SK-N-SH (cell line): Measurements from ENCODE around the gene STK32C. TPM values are rescaled to one million over a fixed set of nuclear protein-coding genes. Genes with fewer than 3 reads are reported as not detected.

ENCODE experiments used
- CTCF ChIA-PET: fragments of 300-600, 350-600 bp; formaldehyde crosslinking; extraction: SDS; loops from one replicate; lab custom pipeline; 2021; lab: Yijun Ruan, JAX
- POLR2A ChIA-PET: fragments of 350-600 bp; sonication (Branson Sonifier 250); formaldehyde crosslinking; extraction: SDS; loops from one replicate; lab custom pipeline; 2020; ENCODE audit warnings: antibody characterized with exemption, inconsistent platforms; lab: Yijun Ruan, JAX
- DNase-seq: peaks from one replicate; pipeline ENCODE4 v3.0.0; 2012
- H2AFZ ChIP-seq: fragments of 200-600 bp; sonication (generic); 2 replicates; pipeline ENCODE4 v1.8.1; 2016; ENCODE audit warnings: antibody characterized with exemption, mild to moderate bottlenecking, low read depth
- H3F3A ChIP-seq: fragments of 200-600 bp; sonication (generic); replicated peaks from 2 replicates; pipeline ENCODE3; 2016; ENCODE audit warnings: antibody characterized with exemption, mild to moderate bottlenecking; ENCODE audit not compliant: insufficient read depth
- H3K27ac ChIP-seq, 2 experiments: fragments of 200-500 bp in 1 of 2; fragments of 200-600 bp in 1 of 2; sonication (Bioruptor generic) in 1 of 2; sonication (generic), shearing (Covaris generic) in 1 of 2; 2 replicates each; pipeline versions ENCODE4 v1.5.1 to v1.6.1; 2014 to 2016; ENCODE audit warnings: low read depth in 2 of 2, inconsistent platforms in 1 of 2, low read length in 1 of 2, mild to moderate bottlenecking in 1 of 2, mixed read lengths in 1 of 2
- H3K27me3 ChIP-seq: fragments of 200-600 bp; sonication (generic), shearing (Covaris generic); 2 replicates; pipeline ENCODE4 v1.6.1; 2016; ENCODE audit warnings: mixed run types; ENCODE audit not compliant: insufficient read depth
- H3K36me3 ChIP-seq, 2 experiments: fragments of 200-500 bp in 1 of 2; fragments of 200-600 bp in 1 of 2; sonication (Bioruptor generic) in 1 of 2; sonication (generic) in 1 of 2; replicated peaks in 1 of 2; 2 replicates each; pipeline versions ENCODE3 to v1.5.1; 2014 to 2016; ENCODE audit warnings: low read length in 1 of 2, mild to moderate bottlenecking in 1 of 2; ENCODE audit not compliant: insufficient read depth in 2 of 2, control insufficient read depth in 1 of 2
- H3K4me1 ChIP-seq, 2 experiments: fragments of 200-500 bp in 1 of 2; fragments of 200-600 bp in 1 of 2; sonication (Bioruptor generic) in 1 of 2; sonication (generic), shearing (Covaris generic) in 1 of 2; 2 replicates each; pipeline versions ENCODE4 v1.5.1 to v1.6.1; 2014 to 2016; ENCODE audit warnings: low read depth in 1 of 2, low read length in 1 of 2, mixed run types in 1 of 2; ENCODE audit not compliant: insufficient read depth in 2 of 2, control insufficient read depth in 1 of 2
- H3K4me2 ChIP-seq: fragments of 200-600 bp; sonication (generic), shearing (Covaris generic); 2 replicates; pipeline ENCODE4 v1.6.1; 2017; ENCODE audit warnings: mixed run types
- H3K4me3 ChIP-seq, 2 experiments: fragments of 200-500 bp in 1 of 2; fragments of 200-600 bp in 1 of 2; sonication (Bioruptor generic) in 1 of 2; sonication (generic), shearing (Covaris generic) in 1 of 2; 2 replicates each; pipeline versions ENCODE4 v1.5.1 to v1.8.1; 2014 to 2016; ENCODE audit warnings: low read depth in 2 of 2, inconsistent platforms in 1 of 2, low read length in 1 of 2, mild to moderate bottlenecking in 1 of 2, mixed read lengths in 1 of 2, moderate library complexity in 1 of 2
- H3K79me2 ChIP-seq: fragments of 200-600 bp; sonication (generic); 2 replicates; pipeline ENCODE4 v1.8.1; 2017; ENCODE audit warnings: mild to moderate bottlenecking; ENCODE audit not compliant: insufficient read depth
- H3K9ac ChIP-seq: fragments of 200-600 bp; sonication (generic); 2 replicates; pipeline ENCODE4 v1.6.1; 2017; ENCODE audit warnings: mixed run types
- H3K9me2 ChIP-seq: fragments of 200-600 bp; sonication (generic); 2 replicates; pipeline ENCODE4 v1.6.1; 2017; ENCODE audit warnings: mixed run types
- H3K9me3 ChIP-seq: fragments of 200-600 bp; sonication (generic); 2 replicates; pipeline ENCODE4 v1.6.1; 2017; ENCODE audit warnings: mixed run types, mild to moderate bottlenecking, moderate library complexity
- H4K20me1 ChIP-seq: fragments of 200-600 bp; sonication (generic); 2 replicates; pipeline ENCODE4 v1.6.1; 2017; ENCODE audit warnings: mild to moderate bottlenecking, mixed run types; ENCODE audit not compliant: insufficient read depth
- CHD2 ChIP-seq: fragments of 150-350 bp; IDR thresholded peaks from 2 replicates; pipeline ENCODE4 v1.6.1; 2018; ENCODE audit warnings: low read length; ENCODE audit not compliant: partially characterized antibody
- CTCF ChIP-seq: fragments of 200-600 bp; sonication (generic); IDR thresholded peaks from 2 replicates; pipeline ENCODE4 v1.6.1; 2017; ENCODE audit warnings: antibody characterized with exemption, mild to moderate bottlenecking, moderate library complexity
- ELF1 ChIP-seq: IDR thresholded peaks from 2 replicates; pipeline ENCODE4 v1.4.0; 2012
- EP300 ChIP-seq, 2 experiments: IDR thresholded peaks; 2 replicates each; pipeline versions ENCODE4 v1.4.0 to v1.6.1; 2012; ENCODE audit warnings: borderline replicate concordance in 1 of 2, low read depth in 1 of 2, low read length in 1 of 2
- FOSL2 ChIP-seq: IDR thresholded peaks from 2 replicates; pipeline ENCODE4 v1.4.0; 2012; ENCODE audit warnings: low read depth, mild to moderate bottlenecking, moderate library complexity, borderline replicate concordance
- JUND ChIP-seq: IDR thresholded peaks from 2 replicates; pipeline ENCODE4 v1.4.0; 2012
- MEF2A ChIP-seq: IDR thresholded peaks from 2 replicates; pipeline ENCODE4 v1.4.0; 2012; ENCODE audit warnings: low read depth, borderline replicate concordance
- MXI1 ChIP-seq: IDR thresholded peaks from 2 replicates; pipeline ENCODE4 v1.6.1; 2012; ENCODE audit warnings: mild to moderate bottlenecking, low read depth, low read length, improper control_type of control experiment
- NFIC ChIP-seq: IDR thresholded peaks from 2 replicates; pipeline ENCODE4 v1.4.0; 2012; ENCODE audit warnings: borderline replicate concordance
- NRF1 ChIP-seq: IDR thresholded peaks from 2 replicates; pipeline ENCODE4 v1.6.1; 2012; ENCODE audit warnings: low read depth, mild to moderate bottlenecking, low read length
- POLR2AphosphoS5 ChIP-seq: IDR thresholded peaks from 2 replicates; pipeline ENCODE4 v1.6.1; 2012; ENCODE audit warnings: low read depth, low read length
- REST ChIP-seq: IDR thresholded peaks from 2 replicates; pipeline ENCODE4 v1.6.1; 2012; ENCODE audit warnings: mild to moderate bottlenecking, low read depth, low read length, moderate library complexity
- RFX5 ChIP-seq: IDR thresholded peaks from 2 replicates; pipeline ENCODE4 v1.6.1; 2012; ENCODE audit warnings: mild to moderate bottlenecking, improper control_type of control experiment, low read length
- RXRA ChIP-seq: IDR thresholded peaks from 2 replicates; pipeline ENCODE4 v1.4.0; 2012; ENCODE audit warnings: low read depth, mild to moderate bottlenecking, borderline replicate concordance
- SIN3A ChIP-seq: IDR thresholded peaks from 2 replicates; pipeline ENCODE4 v1.6.1; 2012; ENCODE audit warnings: low read depth, mild to moderate bottlenecking, low read length, moderate library complexity, borderline replicate concordance
- SMC3 ChIP-seq: IDR thresholded peaks from 2 replicates; pipeline ENCODE4 v1.6.1; 2012; ENCODE audit warnings: low read depth, low read length, improper control_type of control experiment
- TAF1 ChIP-seq: IDR thresholded peaks from 2 replicates; pipeline ENCODE4 v1.6.1; 2012; ENCODE audit warnings: low read depth, mild to moderate bottlenecking, low read length, moderate library complexity, borderline replicate concordance
- TEAD4 ChIP-seq: IDR thresholded peaks from 2 replicates; pipeline ENCODE4 v1.4.0; 2012; ENCODE audit warnings: mild to moderate bottlenecking, borderline replicate concordance; ENCODE audit not compliant: insufficient read depth
- YY1 ChIP-seq: IDR thresholded peaks from 2 replicates; pipeline ENCODE4 v1.4.0; 2012; ENCODE audit warnings: low read depth, mild to moderate bottlenecking
- WGBS: methylation state at CpG from one replicate; pipeline ENCODE4 v1.1.6; 2017; ENCODE audit warnings: low lambda C conversion rate; 5-methylcytosine and 5-hydroxymethylcytosine counted together
- polyA plus RNA-seq, 3 experiments: library from polyadenylated mRNA; depleted of rRNA; stranded (reverse); fragments of >200 nt; gene quantifications; 2 replicates each; pipeline ENCODE4 v1.2.3, GENCODE V29; 2012
- TF ChIP-seq, protein P1 (sequence below): fragments of 150-350 bp; IDR thresholded peaks from 2 replicates; pipeline ENCODE4 v1.6.1; 2017; ENCODE audit warnings: antibody characterized with exemption, low read length, low read depth, borderline replicate concordance
- TF ChIP-seq, protein P2 (sequence below): IDR thresholded peaks from 2 replicates; pipeline ENCODE4 v1.4.0; 2012; ENCODE audit warnings: low read depth

STK32C gene
- polyA plus RNA-seq, 1 of the 3 experiments (the other 2 are of a cell fraction) = 27.8 TPM

DNA sequence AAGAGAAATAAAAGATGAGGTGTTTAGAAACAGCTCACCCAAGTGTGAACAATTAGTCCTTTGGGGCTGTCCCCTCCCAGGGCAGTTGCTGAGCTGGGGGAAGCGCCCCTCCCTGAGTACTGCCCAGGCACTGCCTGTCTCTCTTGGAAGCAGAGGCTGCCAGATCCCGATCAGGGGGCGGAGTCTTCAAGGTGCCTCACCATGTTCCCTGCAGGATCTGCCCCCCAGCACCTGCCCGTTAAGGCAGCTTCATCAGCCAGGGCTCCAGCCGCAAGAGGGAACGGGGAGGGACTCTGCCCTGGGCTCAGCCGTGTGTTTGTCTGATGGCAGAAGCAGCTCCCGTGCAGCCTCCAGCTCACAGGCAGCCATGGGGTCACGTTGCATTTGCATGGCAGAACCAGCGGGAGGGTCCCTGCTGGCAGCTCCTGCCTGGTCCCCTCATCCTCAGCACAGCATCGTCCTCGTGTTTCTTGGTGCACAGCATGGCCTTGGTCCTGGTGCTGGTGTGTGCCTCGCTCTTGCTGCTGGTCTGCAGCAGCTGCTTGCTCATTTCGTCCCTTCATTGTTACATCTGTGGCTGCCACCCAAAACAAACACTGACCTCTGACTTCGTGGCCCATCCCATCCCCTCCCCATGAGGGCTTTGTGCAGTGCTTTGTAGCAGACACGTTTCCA is 131.7 kb downstream of the STK32C start (continued):
- TF ChIP-seq JUND (no peak), ELF1 (no peak), TEAD4 (no peak), EP300 (IDR thresholded peaks at IDR 0.05; ENCODE audit: borderline replicate concordance in 1 of 2, low read depth in 1 of 2, low read length in 1 of 2) (no peak), POLR2AphosphoS5 (no peak), CTCF (no peak), MXI1 (no peak), MEF2A (no peak), SMC3 (no peak)
- TF ChIP-seq, protein P1, sequence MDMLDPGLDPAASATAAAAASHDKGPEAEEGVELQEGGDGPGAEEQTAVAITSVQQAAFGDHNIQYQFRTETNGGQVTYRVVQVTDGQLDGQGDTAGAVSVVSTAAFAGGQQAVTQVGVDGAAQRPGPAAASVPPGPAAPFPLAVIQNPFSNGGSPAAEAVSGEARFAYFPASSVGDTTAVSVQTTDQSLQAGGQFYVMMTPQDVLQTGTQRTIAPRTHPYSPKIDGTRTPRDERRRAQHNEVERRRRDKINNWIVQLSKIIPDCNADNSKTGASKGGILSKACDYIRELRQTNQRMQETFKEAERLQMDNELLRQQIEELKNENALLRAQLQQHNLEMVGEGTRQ = no peak
- TF ChIP-seq, protein P2, sequence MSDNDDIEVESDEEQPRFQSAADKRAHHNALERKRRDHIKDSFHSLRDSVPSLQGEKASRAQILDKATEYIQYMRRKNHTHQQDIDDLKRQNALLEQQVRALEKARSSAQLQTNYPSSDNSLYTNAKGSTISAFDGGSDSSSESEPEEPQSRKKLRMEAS = no peak

DNA sequence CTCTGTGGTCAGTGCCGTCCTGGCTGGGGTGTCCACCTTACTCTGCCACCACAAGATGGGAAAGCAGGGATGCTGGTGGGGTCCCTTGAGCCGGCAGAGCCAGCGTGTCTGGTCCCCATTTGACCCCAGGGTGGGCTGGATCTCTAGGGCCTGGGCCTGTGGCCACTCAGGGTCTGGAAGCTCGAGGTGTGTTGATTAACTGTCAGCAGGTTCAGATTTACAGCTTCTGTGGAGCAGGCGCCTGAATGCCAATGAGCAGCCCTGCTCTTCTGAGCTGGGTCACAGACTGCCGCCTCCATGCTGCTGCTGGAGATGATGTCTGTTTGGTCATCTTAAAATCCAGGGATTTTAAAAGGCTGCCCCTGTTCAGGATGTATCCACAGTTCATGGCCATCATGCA is 132.3 kb downstream of the STK32C start:
- Histone ChIP-seq H3K36me3 (no peaks in the 10 kb centered on the region), H3K79me2 (no peaks in the 10 kb centered on the region), H3K9me2 (no peaks in the 10 kb centered on the region), H3K9ac (no peak overlapping the region), H3K4me3 (no peak overlapping the region), H3K4me2 (no peak overlapping the region), H3K27me3 (no peaks in the 10 kb centered on the region), H3K9me3 (no peaks in the 10 kb centered on the region), H2AFZ (no peak overlapping the region), H4K20me1 (no peaks in the 10 kb centered on the region), H3K4me1 (peaks cover 0 to 19% of the 10 kb centered on the region in 2 experiments; a peak in 1 of 4 replicates), H3K27ac (no peak overlapping the region; a peak in 1 of 4 replicates), H3F3A (no peaks in the 10 kb centered on the region)
- POLR2A ChIA-PET = interaction anchor here (0.9 to 1.4 kb wide), 2 partner anchors 12 to 33 kb away, joined by 3 to 5 read pairs; partner anchors contain the start of gene DPYSL4
- DNase-seq = no peak
- 61% methylated on average over 6 of the region's 6 CpGs for WGBS
- CTCF ChIA-PET = interaction anchor here (0.7 to 1.2 kb wide), 3 partner anchors 19 to 178 kb away, joined by 3 to 4 read pairs (median 3); no protein-coding TSS in a partner anchor
- TF ChIP-seq NRF1 (no peak), FOSL2 (no peak), EP300 (IDR thresholded peaks at IDR 0.05; ENCODE audit: borderline replicate concordance in 1 of 2, low read depth in 1 of 2, low read length in 1 of 2) (no peak), CTCF (no peak), RFX5 (no peak), NFIC (no peak), SIN3A (no peak), RXRA (no peak), YY1 (no peak), TEAD4 (no peak), MXI1 (no peak), REST (no peak), POLR2AphosphoS5 (no peak), CHD2 (no peak), JUND (no peak), ELF1 (no peak), TAF1 (no peak)
- TF ChIP-seq, protein P2 = no peak
